Measurements from ENCODE around the gene TNKS1BP1. TPM values are rescaled to one million over a fixed set of nuclear protein-coding genes. Genes with fewer than 3 reads are reported as not detected.

Gene TNKS1BP1
- total and polyA plus RNA-seq, 8 donors: 63.4 to 172 (median 80.8) TPM

DNA sequence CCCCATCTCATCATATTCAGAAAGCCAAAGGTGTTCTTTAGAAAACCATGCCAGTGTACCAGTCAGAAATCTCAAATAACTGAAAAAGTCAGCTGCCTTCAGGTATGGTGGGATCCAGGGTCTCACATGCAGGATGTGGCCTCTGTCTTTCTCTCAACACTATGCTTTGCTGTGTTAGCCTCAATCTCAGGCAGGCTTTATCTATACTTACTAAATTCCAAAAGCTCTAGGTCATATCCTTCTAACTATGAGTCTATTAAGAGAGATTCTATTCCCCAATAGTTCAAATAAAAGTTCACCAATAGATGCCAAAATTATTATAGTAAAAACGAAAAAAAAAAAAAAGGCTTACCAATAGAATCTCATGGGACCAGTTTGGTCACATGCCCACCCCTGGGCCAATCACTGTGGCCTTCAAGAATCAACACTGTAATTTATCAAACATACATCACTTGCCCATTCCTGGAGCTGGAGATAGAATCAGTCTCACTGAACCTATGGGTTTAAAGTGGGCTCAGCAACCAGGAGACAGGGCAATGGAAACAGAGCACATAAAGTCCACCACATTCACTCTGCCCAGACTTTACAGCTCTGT is 49.8 kb downstream of the TNKS1BP1 start:
- no peak overlapping the region for H3K4me3 ChIP-seq
- WGBS, 2 donors: 7 to 27% methylated on average over 1 of the region's 1 CpG
- H3K4me1 ChIP-seq: peaks cover 0 to 8% (median 0%) of the 10 kb centered on the region in 3 donors
- intact Hi-C loops (cut with DNase I): no loop called here
- H3K36me3 ChIP-seq: no peaks in the 10 kb centered on the region
- no peak for FAIRE-seq
- no peak for ATAC-seq
- no peaks in the 10 kb centered on the region for H3K9me3 ChIP-seq
- DNase-seq: no peak
- TF ChIP-seq, protein P1, sequence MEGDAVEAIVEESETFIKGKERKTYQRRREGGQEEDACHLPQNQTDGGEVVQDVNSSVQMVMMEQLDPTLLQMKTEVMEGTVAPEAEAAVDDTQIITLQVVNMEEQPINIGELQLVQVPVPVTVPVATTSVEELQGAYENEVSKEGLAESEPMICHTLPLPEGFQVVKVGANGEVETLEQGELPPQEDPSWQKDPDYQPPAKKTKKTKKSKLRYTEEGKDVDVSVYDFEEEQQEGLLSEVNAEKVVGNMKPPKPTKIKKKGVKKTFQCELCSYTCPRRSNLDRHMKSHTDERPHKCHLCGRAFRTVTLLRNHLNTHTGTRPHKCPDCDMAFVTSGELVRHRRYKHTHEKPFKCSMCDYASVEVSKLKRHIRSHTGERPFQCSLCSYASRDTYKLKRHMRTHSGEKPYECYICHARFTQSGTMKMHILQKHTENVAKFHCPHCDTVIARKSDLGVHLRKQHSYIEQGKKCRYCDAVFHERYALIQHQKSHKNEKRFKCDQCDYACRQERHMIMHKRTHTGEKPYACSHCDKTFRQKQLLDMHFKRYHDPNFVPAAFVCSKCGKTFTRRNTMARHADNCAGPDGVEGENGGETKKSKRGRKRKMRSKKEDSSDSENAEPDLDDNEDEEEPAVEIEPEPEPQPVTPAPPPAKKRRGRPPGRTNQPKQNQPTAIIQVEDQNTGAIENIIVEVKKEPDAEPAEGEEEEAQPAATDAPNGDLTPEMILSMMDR (IDR thresholded peaks at IDR 0.05): no peak
- H3K27me3 ChIP-seq: no peaks in the 10 kb centered on the region
- H3K27ac ChIP-seq: no peak overlapping the region

DNA sequence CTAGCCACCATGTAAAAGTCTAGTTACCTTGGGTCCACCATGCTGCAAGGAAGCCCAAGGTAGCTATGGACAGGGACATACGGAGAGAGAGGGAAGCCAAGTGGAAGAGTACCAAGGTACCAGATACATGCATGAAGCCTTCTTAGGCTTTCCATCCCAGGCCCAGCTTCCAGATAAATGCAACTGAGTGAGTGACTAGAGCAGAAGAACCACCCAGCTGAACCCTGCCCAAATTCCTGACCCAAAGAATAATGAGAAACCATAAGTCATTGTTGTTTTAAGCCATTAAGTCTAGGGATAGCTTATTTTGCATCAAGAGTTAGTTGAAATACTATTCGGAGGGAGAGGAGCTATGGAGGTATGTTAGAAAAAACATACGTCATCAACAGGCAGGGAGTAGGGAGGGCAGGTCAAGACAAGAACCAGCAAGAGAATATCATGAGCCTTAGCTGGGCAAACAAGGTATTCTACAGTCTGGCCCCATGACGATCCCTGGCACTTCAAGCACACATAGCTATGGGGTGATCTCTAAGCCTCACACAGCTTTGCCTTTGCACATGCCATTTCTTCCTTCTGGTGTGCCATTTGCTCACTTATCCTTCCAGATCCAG is 51.2 kb downstream of the TNKS1BP1 start:
- Histone ChIP-seq H3K4me1 (peaks cover 0 to 8% (median 0%) of the 10 kb centered on the region in 3 donors), H3K4me3 (no peak overlapping the region), H3K27ac (no peak overlapping the region), H3K9me3 (no peaks in the 10 kb centered on the region), H3K36me3 (no peaks in the 10 kb centered on the region), H3K27me3 (no peaks in the 10 kb centered on the region)
- FAIRE-seq (no peak), ATAC-seq (no peak), DNase-seq (no peak)
- intact Hi-C loops (cut with DNase I): no loop called here
- WGBS, 2 donors: 85 to 94% methylated on average over 4 of the region's 4 CpGs
- TF ChIP-seq, protein P1 (IDR thresholded peaks at IDR 0.05): no peak

DNA sequence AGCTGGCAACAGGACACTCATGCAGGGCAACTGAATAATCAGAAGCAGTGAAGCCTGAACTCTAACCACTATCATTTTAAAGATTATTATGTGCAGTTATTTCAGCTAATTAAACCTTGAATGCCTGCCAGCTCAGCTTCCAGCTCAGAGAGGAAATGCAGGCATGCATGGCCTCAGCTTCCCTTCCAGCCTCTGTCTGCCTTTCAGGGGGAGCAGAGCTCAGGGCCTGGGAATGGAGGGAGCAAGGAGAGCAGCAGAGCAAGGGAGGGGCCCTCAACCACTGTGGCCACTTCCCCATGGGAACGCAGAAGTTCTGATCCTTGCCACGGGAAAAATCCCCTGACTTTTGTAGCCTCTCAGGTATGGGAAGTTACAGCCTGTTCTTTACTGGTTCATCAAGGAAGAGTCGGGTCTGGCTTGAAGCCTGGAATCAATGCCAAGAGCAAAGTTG is 55.2 kb downstream of the TNKS1BP1 start:
- intact Hi-C loops (cut with DNase I): no loop called here
- no peaks in the 10 kb centered on the region for H3K9me3 ChIP-seq
- TF ChIP-seq, protein P1 (IDR thresholded peaks at IDR 0.05): no peak
- WGBS, 2 donors: 18 to 28% methylated on average over 3 of the region's 3 CpGs
- FAIRE-seq (no peak), ATAC-seq (peak in 1 of 4 donors; percentile 25), DNase-seq (no peak)
- no peaks in the 10 kb centered on the region for H3K36me3 ChIP-seq
- no peaks in the 10 kb centered on the region for H3K27me3 ChIP-seq
- no peak overlapping the region for H3K4me3 ChIP-seq
- H3K27ac ChIP-seq: no peak overlapping the region
- H3K4me1 ChIP-seq: no peaks in the 10 kb centered on the region

DNA sequence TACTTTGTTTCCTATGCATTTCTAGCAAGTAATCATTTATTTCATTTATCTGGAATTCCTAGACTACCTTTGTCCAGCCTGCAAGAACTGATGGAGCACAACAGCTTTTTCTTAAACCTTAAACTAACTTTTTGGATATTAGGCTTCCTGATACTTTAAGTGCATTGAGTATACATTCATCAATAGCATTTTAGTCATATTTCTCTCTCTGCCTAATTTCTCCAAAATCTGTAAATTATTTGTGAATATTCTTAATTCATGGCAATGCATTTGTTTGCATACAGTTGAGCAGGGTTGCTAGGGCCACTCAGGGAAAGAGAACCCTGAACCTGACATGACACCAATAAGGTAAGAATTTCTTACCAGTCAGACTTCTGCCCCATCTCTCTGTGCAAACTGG is 58.6 kb downstream of the TNKS1BP1 start:
- intact Hi-C loops (cut with DNase I): no loop called here
- DNase-seq (no peak), ATAC-seq (no peak), FAIRE-seq (no peak)
- no peaks in the 10 kb centered on the region for H3K27me3 ChIP-seq
- TF ChIP-seq, protein P1 (IDR thresholded peaks at IDR 0.05): no peak
- no peaks in the 10 kb centered on the region for H3K4me1 ChIP-seq
- H3K36me3 ChIP-seq: no peaks in the 10 kb centered on the region
- no peak overlapping the region for H3K27ac ChIP-seq
- H3K4me3 ChIP-seq: no peak overlapping the region
- no peaks in the 10 kb centered on the region for H3K9me3 ChIP-seq

DNA sequence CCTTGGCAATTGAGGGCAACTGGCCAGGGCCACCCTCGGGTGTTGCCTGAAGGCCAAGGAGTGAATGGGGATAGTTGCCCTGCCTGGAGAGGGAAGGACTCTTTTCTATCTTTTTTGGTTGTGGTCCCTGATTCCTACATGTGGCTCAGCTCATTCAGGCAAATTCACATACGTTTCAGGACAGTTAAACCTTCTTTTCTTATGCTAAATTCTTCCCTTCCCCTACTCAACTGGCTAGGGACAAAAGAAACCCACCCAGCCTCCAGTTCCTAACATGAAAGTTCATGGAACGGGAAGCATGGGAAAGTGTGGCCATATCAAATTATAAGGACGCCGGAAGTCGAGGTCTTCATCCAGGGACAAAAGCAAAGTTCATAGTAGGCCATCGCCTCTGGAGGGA is 61.4 kb downstream of the TNKS1BP1 start:
- H3K4me3 ChIP-seq: no peak overlapping the region
- H3K36me3 ChIP-seq: no peaks in the 10 kb centered on the region
- no peaks in the 10 kb centered on the region for H3K4me1 ChIP-seq
- 84 to 91% methylated on average over 7 of the region's 7 CpGs for whole genome bisulfite sequencing, 2 donors
- TF ChIP-seq, protein P1 (IDR thresholded peaks at IDR 0.05): no peak
- H3K27ac ChIP-seq: no peak overlapping the region
- no peak for ATAC-seq
- no peaks in the 10 kb centered on the region for H3K9me3 ChIP-seq
- intact Hi-C loops (cut with DNase I): no loop called here
- H3K27me3 ChIP-seq: no peaks in the 10 kb centered on the region
- no peak for FAIRE-seq
- no peak for DNase-seq

Measured in pancreas (tissue), 10 donors.